ENCODE data around the gene GPR171.

GPR171 gene

GRCh38 chr3:151169262-151169947 lies 33.6 kb downstream of the GPR171 start:
- TF ChIP-seq CTCF (IDR thresholded peaks at IDR 0.05; ENCODE audit: low read depth, low read length) = no peak
- no peaks in the 10 kb centered on the region; the same call in 1 of the 2 replicates for H3K4me1 ChIP-seq
- H3K9me3 ChIP-seq = no peaks in the 10 kb centered on the region
- no peak overlapping the region for H3K4me3 ChIP-seq (ENCODE audit: low read depth, low read length)
- H3K27me3 ChIP-seq = no peaks in the 10 kb centered on the region
- no peak for DNase-seq
- H3K36me3 ChIP-seq = peaks cover 5% of the 10 kb centered on the region; the same call in 1 of the 2 replicates

- no peaks in the 10 kb centered on the region for H3K27me3 ChIP-seq
- no peaks in the 10 kb centered on the region; the same call in 1 of the 2 replicates for H3K4me1 ChIP-seq
- H3K36me3 ChIP-seq = peaks cover 5% of the 10 kb centered on the region; the same call in 1 of the 2 replicates
- no peak overlapping the region for H3K4me3 ChIP-seq (ENCODE audit: low read depth, low read length)
- DNase-seq = peak; percentile 86
- H3K9me3 ChIP-seq = no peaks in the 10 kb centered on the region
- TF ChIP-seq CTCF (IDR thresholded peaks at IDR 0.05; ENCODE audit: low read depth, low read length) = peak; percentile 95
Measured at GRCh38 chr3:151168269-151169094, 34.5 kb downstream of the GPR171 start.

- H3K9me3 ChIP-seq = no peaks in the 10 kb centered on the region
- H3K27me3 ChIP-seq = no peaks in the 10 kb centered on the region
- H3K4me3 ChIP-seq (ENCODE audit: low read depth, low read length) = no peak overlapping the region
- H3K4me1 ChIP-seq = no peaks in the 10 kb centered on the region; the same call in 1 of the 2 replicates
- H3K36me3 ChIP-seq = peaks cover 5% of the 10 kb centered on the region; the same call in 1 of the 2 replicates
- DNase-seq = no peak
- peak; percentile 42 for TF ChIP-seq CTCF (IDR thresholded peaks at IDR 0.05; ENCODE audit: low read depth, low read length)
Measured at GRCh38 chr3:151166161-151166560, 36.9 kb downstream of the GPR171 start.

- Histone ChIP-seq H3K36me3 (peaks cover 5% of the 10 kb centered on the region; the same call in 1 of the 2 replicates), H3K9me3 (no peaks in the 10 kb centered on the region), H3K4me3 (ENCODE audit: low read depth, low read length) (no peak overlapping the region), H3K27me3 (no peaks in the 10 kb centered on the region), H3K4me1 (no peaks in the 10 kb centered on the region; the same call in 1 of the 2 replicates)
- no peak for DNase-seq
- TF ChIP-seq CTCF (IDR thresholded peaks at IDR 0.05; ENCODE audit: low read depth, low read length) = no peak
Measured at GRCh38 chr3:151165226-151165625, 37.8 kb downstream of the GPR171 start.

- Histone ChIP-seq H3K36me3 (peaks cover 2% of the 10 kb centered on the region), H3K4me3 (ENCODE audit: low read depth, low read length) (no peak overlapping the region)
- no peak for TF ChIP-seq CTCF (IDR thresholded peaks at IDR 0.05; ENCODE audit: low read depth, low read length)
Measured at GRCh38 chr3:151159806-151160205, 43.2 kb downstream of the GPR171 start.

More at GRCh38 chr3:151159806-151160205, 43.2 kb downstream of the GPR171 start:
- no peaks in the 10 kb centered on the region for H3K27me3 ChIP-seq
- peaks cover 5% of the 10 kb centered on the region; the same call in 1 of the 2 replicates for H3K4me1 ChIP-seq
- DNase-seq = no peak
- H3K9me3 ChIP-seq = no peaks in the 10 kb centered on the region

All from BE2C (cell line).